ENCODE results near the gene MMP8. TPM values are rescaled to one million over a fixed set of nuclear protein-coding genes. Genes with fewer than 3 reads are reported as not detected.

The MMP8 gene
- total and polyA plus RNA-seq, 10 of the 15 experiments (the other 5 are each of a cell fraction or from before 2014, with no cell fraction given) = 0.01 TPM; not detected in 9

- Histone ChIP-seq H3K79me2 (ENCODE audit: control insufficient read depth, insufficient read depth, low read length) (no peaks in the 10 kb centered on the region), H3K9me3 (replicated peaks; ENCODE audit: control insufficient read depth, insufficient read depth, low read length) (no peaks in the 10 kb centered on the region), H3K36me3 (ENCODE audit: control insufficient read depth in 2 of 2, insufficient read depth in 2 of 2, low read length in 1 of 2) (no peaks in the 10 kb centered on the region), H3K4me1 (ENCODE audit: control insufficient read depth, insufficient read depth, low read length) (no peaks in the 10 kb centered on the region), H4K20me1 (ENCODE audit: control insufficient read depth, insufficient read depth) (no peaks in the 10 kb centered on the region), H3K4me2 (ENCODE audit: control insufficient read depth, insufficient read depth) (no peak overlapping the region), H3K27me3 (replicated peaks in 1 of 2; ENCODE audit: control insufficient read depth in 2 of 2, insufficient read depth in 2 of 2, low read length in 1 of 2) (no peaks in the 10 kb centered on the region; a peak in 2 of 4 replicates), H3K27ac (ENCODE audit: control insufficient read depth, insufficient read depth) (no peak overlapping the region), H3K9ac (ENCODE audit: control insufficient read depth, insufficient read depth, low read length) (no peak overlapping the region), H3K4me3 (no peak overlapping the region), H2AFZ (ENCODE audit: control insufficient read depth, low read depth, low read length) (no peak overlapping the region)
- SMC1A ChIA-PET (ENCODE audit: uncharacterized antibody, unreplicated experiment) = no interaction called here
- TF ChIP-seq ZBED1 (IDR thresholded peaks at IDR 0.05; ENCODE audit: borderline replicate concordance) (no peak), IKZF2 (IDR thresholded peaks at IDR 0.05) (no peak), NFXL1 (IDR thresholded peaks at IDR 0.05; ENCODE audit: borderline replicate concordance) (no peak), MYC (IDR thresholded peaks at IDR 0.05; ENCODE audit: insufficient read depth, insufficient read length, insufficient replicate concordance, low read length, severe bottlenecking) (no peak), FOS (IDR thresholded peaks at IDR 0.05; ENCODE audit: borderline replicate concordance, extremely low read depth, insufficient read length) (no peak), GABPA (IDR thresholded peaks at IDR 0.05; ENCODE audit: low read depth) (no peak), POLR2AphosphoS2 (IDR thresholded peaks at IDR 0.05; ENCODE audit: low read depth, low read length) (no peak), CBX5 (IDR thresholded peaks at IDR 0.05; ENCODE audit: low read depth) (no peak)
- in situ Hi-C loops (cut with MboI) = no loop called here
- DNase-seq (ENCODE audit: low read depth, low spot score) (no peak), FAIRE-seq (no peak), ATAC-seq (no peak)
- POLR2A ChIA-PET = no interaction called here
- CTCF ChIA-PET = no interaction called here
- WGBS (ENCODE audit: insufficient coverage, insufficient replicate concordance, low lambda C conversion rate, missing lambda C conversion rate) = 15% methylated on average over 2 of the region's 2 CpGs
- intact Hi-C loops (cut with micrococcal nuclease; ENCODE audit: unreplicated experiment) = no loop called here
- RAD21 ChIA-PET (ENCODE audit: unreplicated experiment) = no interaction called here
- no TSS peak for BruUV-seq (replicated peaks)
Observed at GRCh38 chr11:102763440-102763839, 38.7 kb upstream of the MMP8 start.

DNA sequence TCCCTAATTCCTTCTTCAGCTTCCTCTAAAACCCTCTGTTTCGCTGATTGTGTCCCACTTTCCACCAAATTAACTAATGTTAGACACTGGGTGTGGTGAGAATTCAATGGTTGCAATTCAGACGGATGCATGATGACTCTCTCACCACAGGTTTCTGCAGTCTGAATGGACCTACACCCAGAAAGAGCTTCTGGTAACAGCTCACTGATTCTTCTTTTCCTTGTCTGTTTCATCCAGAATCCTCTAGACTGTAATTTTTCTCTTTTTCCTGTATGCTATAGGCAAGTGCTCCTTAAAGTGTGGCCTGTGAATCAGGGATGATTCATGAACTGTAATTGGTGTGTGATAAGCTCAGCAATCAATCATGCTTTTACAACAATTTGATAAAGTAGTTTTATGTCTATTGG, 37.6 kb upstream of the MMP8 start:
- Histone ChIP-seq H3K4me3 (no peak overlapping the region), H3K27me3 (replicated peaks in 1 of 2; ENCODE audit: control insufficient read depth in 2 of 2, insufficient read depth in 2 of 2, low read length in 1 of 2) (no peaks in the 10 kb centered on the region; a peak in 2 of 4 replicates), H4K20me1 (ENCODE audit: control insufficient read depth, insufficient read depth) (no peaks in the 10 kb centered on the region), H2AFZ (ENCODE audit: control insufficient read depth, low read depth, low read length) (no peak overlapping the region), H3K9ac (ENCODE audit: control insufficient read depth, insufficient read depth, low read length) (no peak overlapping the region), H3K79me2 (ENCODE audit: control insufficient read depth, insufficient read depth, low read length) (no peaks in the 10 kb centered on the region), H3K9me3 (replicated peaks; ENCODE audit: control insufficient read depth, insufficient read depth, low read length) (no peaks in the 10 kb centered on the region), H3K4me2 (ENCODE audit: control insufficient read depth, insufficient read depth) (no peak overlapping the region), H3K36me3 (ENCODE audit: control insufficient read depth in 2 of 2, insufficient read depth in 2 of 2, low read length in 1 of 2) (no peaks in the 10 kb centered on the region), H3K27ac (ENCODE audit: control insufficient read depth, insufficient read depth) (no peak overlapping the region), H3K4me1 (ENCODE audit: control insufficient read depth, insufficient read depth, low read length) (no peaks in the 10 kb centered on the region)
- ATAC-seq (no peak), FAIRE-seq (no peak), DNase-seq (ENCODE audit: low read depth, low spot score) (no peak)
- 12% methylated on average over 2 of the region's 2 CpGs for WGBS (ENCODE audit: insufficient coverage, insufficient replicate concordance, low lambda C conversion rate, missing lambda C conversion rate)
- TF ChIP-seq CBX5 (IDR thresholded peaks at IDR 0.05; ENCODE audit: low read depth) (no peak), SREBF2 (IDR thresholded peaks at IDR 0.05; ENCODE audit: low read length) (no peak)
- in situ Hi-C loops (cut with MboI) (no loop called here), intact Hi-C loops (cut with micrococcal nuclease; ENCODE audit: unreplicated experiment) (no loop called here)
- RAD21 ChIA-PET (ENCODE audit: unreplicated experiment) = no interaction called here
- POLR2A ChIA-PET = no interaction called here
- CTCF ChIA-PET = no interaction called here
- SMC1A ChIA-PET (ENCODE audit: uncharacterized antibody, unreplicated experiment) = interaction anchor here (1.1 to 1.2 kb wide), 2 partner anchors 9 to 10 kb away, joined by 3 read pairs; no protein-coding TSS in a partner anchor
- BruUV-seq (replicated peaks) = no TSS peak

Measured in GM12878 (cell line).